Heart left ventricle (tissue), 13 donors: Measurements from ENCODE around the gene RARS2.

ENCODE experiments used
- CTCF ChIP-seq, 12 donors: fragments of 200-600 bp; sonication (generic) in 4 of 12; IDR thresholded peaks; one replicate each; pipeline versions ENCODE4 v1.5.0 to v1.8.0; 2018 to 2022; ENCODE audit warnings: antibody characterized with exemption in 12 of 12, mild to moderate bottlenecking in 5 of 12
- POLR2A ChIP-seq, 2 donors: fragments of 450-650 bp; IDR thresholded peaks; one replicate each; pipeline ENCODE4 v1.6.1; 2017; ENCODE audit warnings: antibody characterized with exemption in 2 of 2, mild to moderate bottlenecking in 2 of 2, moderate library complexity in 2 of 2
- donor health status: ischemic (EF 13 %, LVEDD 7.1; RV severe dilation, severe dysfunction).
- donor health status: DM: no; HTN: yes; CAD: no.
- donor health status: DM: no; HTN: no; CAD: no.
- donor health status: ischemic (EF 25% LVEDD 6.9; RV normal size, moderate dysfunction).
- donor health status: ischemic (EF 25% LVEDD 5.7; RV mildly dilated, moderate dysfunction).
- donor health status: ischemic (EF 35%, LVEDD 5.7; RV mildly dilated, moderate dysfunction).
- donor health status: nonischemic (EF 11% LVEDD 7.7; RV severe dilation, severe dysfunction).
- donor health status: DM: yes; HTN: yes; CAD: no.
- donor health status: PGD.
- donor health status: ischemic (EF 29% LVEDD 5.4; RV normal size, mild dysfunction).
- donor health status: nonischemic (EF 23%, LVEDD 6.1; RV moderate dilation, normal function).

- TF ChIP-seq CTCF (IDR thresholded peaks at IDR 0.05) (no peak), POLR2A (IDR thresholded peaks at IDR 0.05) (no peak)
Observed at GRCh38 chr6:87541041-87541440, 48.7 kb downstream of the RARS2 start.
